Measurements from ENCODE around the gene AKAP13. TPM values are rescaled to one million over a fixed set of nuclear protein-coding genes. Genes with fewer than 3 reads are reported as not detected.

Gene AKAP13
- total RNA-seq, 1 experiment from 2014 or later, result 29.1 TPM

GRCh38 chr15:85611361-85611760 is 231.0 kb downstream of the AKAP13 start:
- no peak for DNase-seq (ENCODE audit: low read depth)
- in situ Hi-C loops (cut with HindIII; ENCODE audit: low pct_unique_long_range_greater_than_20kb, low sequenced_read_pairs), result no loop called here

GRCh38 chr15:85614059-85614458 is 233.7 kb downstream of the AKAP13 start:
- in situ Hi-C loops (cut with HindIII; ENCODE audit: low pct_unique_long_range_greater_than_20kb, low sequenced_read_pairs), result no loop called here
- peak; percentile 48 for DNase-seq (ENCODE audit: low read depth)

- DNase-seq (ENCODE audit: low read depth), result no peak
- in situ Hi-C loops (cut with HindIII; ENCODE audit: low pct_unique_long_range_greater_than_20kb, low sequenced_read_pairs), result no loop called here
Measured at GRCh38 chr15:85615930-85616329, 235.5 kb downstream of the AKAP13 start.

GRCh38 chr15:85616549-85617110 is 236.2 kb downstream of the AKAP13 start:
- no peak for DNase-seq (ENCODE audit: low read depth)
- in situ Hi-C loops (cut with HindIII; ENCODE audit: low pct_unique_long_range_greater_than_20kb, low sequenced_read_pairs), result no loop called here

GRCh38 chr15:85618228-85618505 is 237.8 kb downstream of the AKAP13 start:
- no peak for DNase-seq (ENCODE audit: low read depth)
- in situ Hi-C loops (cut with HindIII; ENCODE audit: low pct_unique_long_range_greater_than_20kb, low sequenced_read_pairs), result no loop called here

GRCh38 chr15:85618956-85619491 is 238.6 kb downstream of the AKAP13 start:
- in situ Hi-C loops (cut with HindIII; ENCODE audit: low pct_unique_long_range_greater_than_20kb, low sequenced_read_pairs), result no loop called here
- peak; percentile 14 for DNase-seq (ENCODE audit: low read depth)

- DNase-seq (ENCODE audit: low read depth), result no peak
- in situ Hi-C loops (cut with HindIII; ENCODE audit: low pct_unique_long_range_greater_than_20kb, low sequenced_read_pairs), result no loop called here
Measured at GRCh38 chr15:85619992-85620689, 239.7 kb downstream of the AKAP13 start.

GRCh38 chr15:85620690-85621049 is 240.3 kb downstream of the AKAP13 start:
- in situ Hi-C loops (cut with HindIII; ENCODE audit: low pct_unique_long_range_greater_than_20kb, low sequenced_read_pairs), result no loop called here
- no peak for DNase-seq (ENCODE audit: low read depth)

- in situ Hi-C loops (cut with HindIII; ENCODE audit: low pct_unique_long_range_greater_than_20kb, low sequenced_read_pairs), result no loop called here
- DNase-seq (ENCODE audit: low read depth), result no peak
Measured at GRCh38 chr15:85621094-85621493, 240.7 kb downstream of the AKAP13 start.

GRCh38 chr15:85622221-85622831 is 241.9 kb downstream of the AKAP13 start:
- DNase-seq (ENCODE audit: low read depth), result no peak
- in situ Hi-C loops (cut with HindIII; ENCODE audit: low pct_unique_long_range_greater_than_20kb, low sequenced_read_pairs), result no loop called here

- in situ Hi-C loops (cut with HindIII; ENCODE audit: low pct_unique_long_range_greater_than_20kb, low sequenced_read_pairs), result no loop called here
- DNase-seq (ENCODE audit: low read depth), result no peak
Measured at GRCh38 chr15:85623315-85624049, 243.1 kb downstream of the AKAP13 start.

- in situ Hi-C loops (cut with HindIII; ENCODE audit: low pct_unique_long_range_greater_than_20kb, low sequenced_read_pairs), result no loop called here
- no peak for DNase-seq (ENCODE audit: low read depth)
Measured at GRCh38 chr15:85624291-85624801, 243.9 kb downstream of the AKAP13 start.

- no peak for DNase-seq (ENCODE audit: low read depth)
- in situ Hi-C loops (cut with HindIII; ENCODE audit: low pct_unique_long_range_greater_than_20kb, low sequenced_read_pairs), result no loop called here
Measured at GRCh38 chr15:85625166-85625830, 244.9 kb downstream of the AKAP13 start.

GRCh38 chr15:85625856-85626255 is 245.5 kb downstream of the AKAP13 start:
- in situ Hi-C loops (cut with HindIII; ENCODE audit: low pct_unique_long_range_greater_than_20kb, low sequenced_read_pairs), result no loop called here

GRCh38 chr15:85627213-85627935 is 247.0 kb downstream of the AKAP13 start:
- in situ Hi-C loops (cut with HindIII; ENCODE audit: low pct_unique_long_range_greater_than_20kb, low sequenced_read_pairs), result no loop called here
- DNase-seq (ENCODE audit: low read depth), result no peak

More at GRCh38 chr15:85625856-85626255, 245.5 kb downstream of the AKAP13 start:
- no peak for DNase-seq (ENCODE audit: low read depth)

GRCh38 chr15:85630311-85630710 is 249.9 kb downstream of the AKAP13 start:
- DNase-seq (ENCODE audit: low read depth), result no peak
- in situ Hi-C loops (cut with HindIII; ENCODE audit: low pct_unique_long_range_greater_than_20kb, low sequenced_read_pairs), result no loop called here

- in situ Hi-C loops (cut with HindIII; ENCODE audit: low pct_unique_long_range_greater_than_20kb, low sequenced_read_pairs), result no loop called here
Measured at GRCh38 chr15:85631018-85631417, 250.6 kb downstream of the AKAP13 start.

GRCh38 chr15:85632014-85632413 is 251.6 kb downstream of the AKAP13 start:
- DNase-seq (ENCODE audit: low read depth), result no peak
- in situ Hi-C loops (cut with HindIII; ENCODE audit: low pct_unique_long_range_greater_than_20kb, low sequenced_read_pairs), result no loop called here

More at GRCh38 chr15:85631018-85631417, 250.6 kb downstream of the AKAP13 start:
- DNase-seq (ENCODE audit: low read depth), result no peak
